Measurements from ENCODE around the gene DAPK3. TPM values are rescaled to one million over a fixed set of nuclear protein-coding genes. Genes with fewer than 3 reads are reported as not detected.
"Not testable (repeated sequence)": the region's sequence is repeated elsewhere in the genome, so short reads cannot be mapped to it uniquely, and the experiment has no call there.

Gene DAPK3
- total RNA-seq: 67.5 TPM
- long read RNA-seq, transcript DAPK3-202 (9 exons, 2,257 nt): major isoform, 7 of 80 reads
- long read RNA-seq, partial matches to known transcripts: 4 of 80 reads
- long read RNA-seq, other reads (novel, unspliced or antisense): 67 of 80 reads

DNA sequence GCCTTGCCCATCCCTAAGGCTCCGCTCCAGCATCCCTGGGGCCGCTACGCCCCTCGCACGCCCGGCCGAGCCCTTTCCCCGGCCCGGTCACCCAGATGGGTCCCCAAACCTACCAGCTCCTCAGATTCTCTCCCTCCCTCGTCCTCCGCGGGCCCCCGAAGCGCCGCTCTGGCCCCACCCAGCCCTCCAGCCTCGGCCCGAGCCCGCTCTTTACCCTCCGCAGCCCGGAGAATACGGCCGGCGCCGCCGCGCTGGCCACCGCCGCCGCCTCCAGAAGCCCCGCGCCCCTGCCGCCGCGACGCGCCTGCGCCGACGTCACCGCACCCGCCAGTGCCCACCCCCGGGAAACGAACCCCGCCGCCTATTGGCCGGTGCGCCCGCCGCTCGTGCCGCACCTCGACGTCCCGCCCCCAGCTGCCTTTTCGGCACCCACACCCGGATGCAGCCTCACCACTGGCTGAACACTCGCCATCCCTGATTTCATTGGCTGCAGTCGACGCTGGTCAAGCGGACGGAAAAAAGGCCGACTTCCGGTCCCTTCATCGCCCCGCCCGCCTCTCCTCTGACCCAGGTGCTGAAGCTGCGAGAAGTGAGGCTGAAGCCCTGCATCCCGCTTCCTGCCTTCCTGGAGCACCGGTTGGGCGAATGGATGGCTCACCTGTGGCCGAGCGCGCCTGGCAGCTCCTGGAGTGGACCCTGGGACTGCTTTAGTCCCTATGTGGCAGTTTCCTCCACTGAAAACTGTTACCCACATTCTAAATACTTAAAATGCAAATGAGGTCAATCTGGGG is at the start of gene DAPK3:
TSS of gene DAPK3 (minus strand) at position 292 of the 791 bp plus-strand sequence. CDS start 1,364 bp downstream, outside the sequence.
- intact Hi-C loops (cut with DNase I): loop anchor here (2.0 kb wide), 1 partner anchor 14 kb away; the partner anchor contains the start of gene EEF2
- ATAC-seq (peak; percentile 88), DNase-seq (ENCODE audit: missing footprints) (peak; percentile 97)

DNA sequence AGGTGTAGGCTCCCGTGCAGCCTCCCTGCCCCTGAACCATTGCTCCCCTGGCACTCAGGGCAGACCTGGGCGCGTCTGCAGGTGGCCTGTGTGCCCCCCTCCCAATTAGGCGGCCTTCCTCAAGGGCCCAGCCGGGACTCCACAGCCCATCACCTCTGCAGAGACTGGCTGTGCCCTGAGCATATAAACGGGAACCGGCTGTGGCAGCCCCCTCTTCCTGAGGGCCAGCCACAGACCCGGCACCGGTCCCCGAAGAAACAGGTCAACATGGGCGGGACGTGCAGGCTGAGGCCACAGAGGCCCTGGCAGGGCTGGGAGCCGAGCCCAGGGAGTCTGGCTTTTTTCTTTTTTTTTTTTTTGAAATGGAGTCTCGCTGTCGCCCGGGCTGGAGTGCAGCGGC is 48.7 kb upstream of the DAPK3 start:
- no peak for DNase-seq (ENCODE audit: missing footprints)
- intact Hi-C loops (cut with DNase I): no loop called here
- ATAC-seq: no peak

DNA sequence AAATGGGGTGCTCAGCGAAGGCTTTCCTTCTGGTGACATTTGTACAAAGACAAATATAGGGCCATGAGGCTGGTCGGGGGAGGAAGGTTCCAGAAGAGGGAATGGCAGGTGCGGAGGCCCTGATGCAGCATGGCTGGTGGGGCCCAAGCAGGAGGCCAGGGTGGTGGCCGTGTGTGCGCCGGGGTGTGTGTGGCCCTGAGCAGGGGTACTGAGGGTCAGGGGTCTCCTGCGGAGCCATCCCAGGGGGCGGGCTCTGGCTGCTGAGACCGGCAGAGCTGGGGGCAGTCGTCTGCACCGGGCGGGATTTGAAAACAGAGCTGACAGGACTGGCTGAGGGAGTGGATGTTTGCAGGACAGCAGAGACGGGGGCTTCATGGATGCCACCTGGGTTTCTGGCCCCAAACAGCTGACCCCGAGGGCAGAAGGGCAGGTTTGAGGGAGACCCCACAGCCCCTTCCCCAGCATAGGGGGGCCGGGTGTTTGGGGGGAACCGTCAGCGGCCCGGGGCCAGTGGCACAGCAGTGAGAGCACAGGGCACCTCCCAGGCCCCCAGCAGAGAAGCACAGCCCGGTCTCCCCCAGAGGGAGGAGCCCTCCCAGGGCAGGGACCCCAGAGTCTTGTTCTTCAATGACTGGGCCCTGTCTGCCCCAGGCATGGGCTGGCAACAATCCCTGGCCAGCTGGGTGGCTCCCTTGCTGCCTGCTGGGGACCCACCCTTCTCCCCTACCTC is 48.0 kb upstream of the DAPK3 start:
- ATAC-seq (no peak), DNase-seq (ENCODE audit: missing footprints) (no peak)
- intact Hi-C loops (cut with DNase I): no loop called here

DNA sequence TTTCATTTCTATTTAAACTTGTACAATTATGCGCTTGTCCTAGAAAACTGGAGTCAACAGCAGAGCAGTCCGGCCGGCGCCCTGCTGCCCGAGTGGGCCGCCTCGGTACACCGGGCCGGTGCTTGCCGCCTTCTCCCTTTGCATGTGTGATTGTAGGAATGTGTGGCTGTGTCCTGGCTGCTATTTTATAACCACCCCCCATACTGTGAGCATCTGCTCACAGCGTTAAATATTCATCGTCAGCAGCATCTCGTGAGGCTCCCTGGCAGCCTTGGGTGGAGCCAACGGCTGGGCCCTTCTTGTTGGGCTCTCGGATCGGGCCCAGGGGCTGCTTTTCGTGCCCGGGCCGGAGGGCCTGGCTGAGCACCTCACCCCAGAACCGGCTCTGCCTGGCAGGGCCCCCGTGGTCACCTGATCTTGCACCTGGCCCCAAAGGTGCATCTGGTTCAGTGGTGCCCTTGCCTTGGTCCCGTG is 47.3 kb upstream of the DAPK3 start:
- DNase-seq (ENCODE audit: missing footprints) (no peak), ATAC-seq (no peak)
- intact Hi-C loops (cut with DNase I): no loop called here

DNA sequence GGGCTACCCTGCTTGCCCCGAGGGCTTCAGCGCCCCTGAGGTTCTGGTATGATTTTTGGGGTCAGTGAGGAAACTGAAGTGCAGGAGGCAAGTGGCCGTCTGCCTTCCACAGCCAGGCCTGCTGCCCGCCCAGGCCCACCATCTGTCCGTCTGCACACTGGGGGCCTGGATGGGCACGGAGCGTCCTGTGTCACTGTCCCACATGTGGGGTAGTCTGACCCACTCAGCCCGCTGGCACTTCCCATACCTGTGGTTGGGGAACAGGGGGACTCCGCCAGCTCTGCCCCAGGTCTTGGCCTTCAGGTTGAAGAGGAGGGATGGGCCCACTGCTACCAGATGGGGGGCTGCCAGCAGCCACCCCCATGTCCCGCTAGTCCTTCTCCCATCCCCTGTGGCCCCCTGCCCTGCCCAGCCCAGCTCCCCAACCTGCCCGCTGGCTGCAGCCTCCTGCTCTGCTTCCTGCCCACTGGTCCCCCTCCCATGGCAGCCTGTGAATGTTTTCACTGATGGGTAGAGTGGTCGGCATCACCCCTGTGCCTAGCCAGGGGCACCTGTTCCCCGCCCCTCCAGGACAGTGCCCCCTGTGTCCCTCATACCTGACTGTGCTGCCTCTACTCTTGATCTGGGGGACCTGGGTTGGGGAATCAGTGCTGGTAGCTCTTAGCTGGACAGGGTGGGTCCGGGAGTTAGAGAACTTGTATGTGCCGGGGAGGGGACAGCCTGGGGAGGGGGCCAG is 46.2 kb upstream of the DAPK3 start:
- no peak for DNase-seq (ENCODE audit: missing footprints)
- intact Hi-C loops (cut with DNase I): no loop called here
- ATAC-seq: no peak

DNA sequence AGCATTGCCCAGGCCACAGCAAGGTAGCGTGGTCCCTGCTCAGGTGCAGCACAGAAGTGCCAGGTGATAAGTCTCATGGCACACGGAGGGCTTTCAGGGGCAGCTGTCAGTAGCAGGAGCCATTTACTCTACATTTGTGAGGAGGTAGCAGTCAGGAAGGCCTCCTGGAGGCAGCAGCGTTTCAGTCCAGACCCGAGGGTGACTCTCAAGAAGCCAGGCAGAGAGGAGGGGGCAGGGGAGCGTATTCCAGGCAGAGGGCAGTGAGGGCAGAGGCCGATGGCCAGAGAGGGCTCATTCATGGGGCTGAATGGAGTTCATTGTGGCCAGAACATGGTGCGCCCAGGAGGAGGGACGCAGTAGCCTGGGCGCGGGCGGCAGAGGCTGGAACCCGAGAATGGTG is 45.6 kb upstream of the DAPK3 start:
- ATAC-seq (no peak), DNase-seq (ENCODE audit: missing footprints) (no peak)
- intact Hi-C loops (cut with DNase I): no loop called here

DNA sequence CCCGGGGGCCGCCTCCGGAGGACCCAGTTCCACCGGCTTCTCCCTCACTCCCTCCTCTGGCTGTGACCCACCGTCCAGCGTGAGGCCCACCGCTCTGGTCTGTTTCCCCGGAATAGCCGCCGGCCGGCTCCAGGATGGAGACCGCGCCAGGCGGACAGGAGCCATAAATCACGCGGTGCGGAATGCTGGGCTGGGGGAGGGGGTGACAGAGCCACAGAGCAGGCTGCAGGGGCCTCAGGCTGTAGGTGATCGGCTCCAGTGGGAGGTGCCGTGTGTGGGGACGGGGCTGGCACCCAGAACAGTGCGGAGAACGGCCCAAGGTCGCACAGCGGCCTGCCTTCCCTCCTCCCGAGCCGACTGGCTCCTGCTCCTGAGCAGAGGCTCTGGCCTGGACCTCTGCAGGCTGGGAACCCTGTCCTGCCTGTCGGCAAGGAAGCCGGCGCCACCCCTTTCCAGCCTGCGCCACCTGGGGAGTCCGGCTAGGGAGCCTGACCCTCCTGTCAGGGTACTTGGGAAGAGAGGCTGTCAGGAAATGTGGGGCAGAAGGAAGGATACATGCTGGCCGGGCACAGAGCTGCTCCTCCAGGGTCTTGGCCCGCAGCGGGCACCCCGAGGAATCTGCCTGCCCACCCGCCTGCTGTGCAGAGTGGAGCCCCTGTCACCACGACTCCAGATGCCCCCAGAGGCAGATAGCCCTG is 45.0 kb upstream of the DAPK3 start:
- intact Hi-C loops (cut with DNase I): no loop called here
- ATAC-seq (peak; percentile 44), DNase-seq (ENCODE audit: missing footprints) (no peak)

DNA sequence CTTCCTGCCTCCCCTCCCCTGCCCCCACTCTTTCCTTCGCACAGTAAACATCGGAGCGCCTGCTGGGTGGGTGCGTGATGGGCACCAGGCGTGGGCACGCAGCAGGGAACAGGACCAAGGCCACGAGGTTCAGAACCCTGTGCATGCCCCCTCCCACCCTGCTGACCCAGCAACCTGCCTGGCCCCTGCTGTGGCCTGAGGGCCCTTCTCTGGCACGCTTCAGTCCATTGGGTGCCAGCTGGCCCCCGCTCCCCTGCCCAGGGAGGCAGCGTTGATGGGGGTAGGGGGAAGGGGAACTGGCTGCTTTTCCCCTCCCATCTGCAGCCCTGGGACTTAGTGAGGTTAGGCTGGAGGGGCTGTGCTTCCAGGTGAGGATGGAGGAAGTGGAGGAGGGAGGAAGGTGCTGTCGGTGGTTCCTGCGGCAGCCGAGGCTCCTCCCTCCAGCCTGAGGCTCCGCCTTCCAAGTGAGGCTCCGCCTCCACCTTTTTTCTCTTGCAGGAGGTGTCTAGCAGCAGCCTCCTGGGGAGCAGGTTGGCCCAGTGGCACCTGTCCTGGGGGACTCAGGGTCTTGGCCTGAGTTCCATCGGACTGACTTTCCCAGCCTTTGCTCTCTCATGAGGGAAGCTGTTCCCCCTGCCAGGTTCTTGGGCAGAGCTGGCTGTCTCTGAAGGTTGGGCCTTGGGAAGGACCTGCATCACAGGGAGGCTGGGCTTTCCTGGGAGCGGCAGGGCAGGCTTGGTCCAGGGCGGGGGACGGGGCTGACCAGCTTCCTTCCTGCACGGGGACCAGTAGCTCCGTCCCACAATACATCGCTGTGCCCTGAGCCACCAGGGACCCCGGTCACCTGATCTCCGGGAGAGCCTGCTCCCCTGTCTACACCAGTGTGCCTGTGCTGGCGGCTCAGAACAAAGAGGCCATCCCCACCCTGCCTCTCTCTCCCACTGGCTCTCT is 43.9 kb upstream of the DAPK3 start:
- intact Hi-C loops (cut with DNase I): loop anchor here (5.0 kb wide), 1 partner anchor 47 kb away; no protein-coding TSS in a partner anchor
- peak; percentile 28 for ATAC-seq

DNA sequence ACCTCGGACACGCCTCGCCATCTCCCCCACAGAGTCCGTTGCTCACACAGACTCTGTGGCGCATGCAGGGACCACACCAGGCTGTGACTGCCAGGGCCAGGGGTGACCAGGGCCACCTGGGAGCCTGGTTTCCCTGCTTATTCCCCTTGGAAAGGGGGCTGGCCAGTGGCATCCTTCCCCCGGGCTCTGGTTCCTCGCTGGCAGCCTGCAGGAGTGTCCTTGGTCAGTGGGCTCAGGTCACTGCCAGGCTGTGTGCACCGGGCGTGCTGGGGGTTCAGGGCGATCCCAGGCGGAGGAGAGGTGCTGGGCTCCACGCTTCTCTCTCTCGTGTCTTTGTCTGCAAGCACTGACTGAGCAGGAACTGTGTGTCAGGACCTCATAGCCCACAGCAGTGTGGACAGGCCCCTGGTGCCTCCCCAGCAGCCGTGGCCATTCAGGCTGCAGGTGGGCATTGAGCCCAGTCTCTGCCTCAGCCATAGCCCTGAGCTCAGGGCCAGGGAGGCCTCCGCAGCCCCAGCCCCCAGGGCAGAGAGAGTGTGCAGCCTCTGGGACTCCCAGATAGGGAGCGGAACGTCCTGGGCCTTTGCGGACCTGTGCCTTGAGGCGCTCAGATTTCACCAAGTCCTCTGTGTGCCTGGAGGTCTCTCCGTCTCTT is 43.1 kb upstream of the DAPK3 start:
- DNase-seq (ENCODE audit: missing footprints) (no peak), ATAC-seq (peak; percentile 29)
- intact Hi-C loops (cut with DNase I): loop anchor here (5.0 kb wide), 1 partner anchor 48 kb away; no protein-coding TSS in a partner anchor

More for the DNA sequence above, 43.9 kb upstream of the DAPK3 start:
- DNase-seq (ENCODE audit: missing footprints): no peak

DNA sequence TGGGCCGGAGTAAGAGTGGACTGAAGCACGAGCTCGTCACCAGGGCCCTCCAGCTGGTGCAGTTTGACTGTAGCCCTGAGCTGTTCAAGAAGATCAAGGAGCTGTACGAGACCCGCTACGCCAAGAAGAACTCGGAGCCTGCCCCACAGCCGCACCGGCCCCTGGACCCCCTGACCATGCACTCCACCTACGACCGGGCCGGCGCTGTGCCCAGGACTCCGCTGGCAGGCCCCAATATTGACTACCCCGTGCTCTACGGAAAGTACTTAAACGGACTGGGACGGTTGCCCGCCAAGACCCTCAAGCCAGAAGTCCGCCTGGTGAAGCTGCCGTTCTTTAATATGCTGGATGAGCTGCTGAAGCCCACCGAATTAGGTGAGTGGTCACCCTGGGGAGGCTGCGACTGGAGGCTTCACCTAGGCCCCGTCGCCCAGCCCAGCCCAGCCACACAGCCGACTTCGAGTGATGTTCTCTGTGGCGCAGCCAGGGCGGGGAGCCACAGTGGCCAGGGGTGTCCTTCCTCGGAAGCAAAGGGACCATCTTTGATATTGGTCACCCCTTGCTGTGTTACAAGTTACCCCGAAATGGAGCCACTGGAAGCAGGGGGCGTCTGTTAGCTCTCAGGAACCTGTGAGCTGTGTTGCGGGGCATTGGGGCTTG is 42.2 kb upstream of the DAPK3 start:
- DNase-seq (ENCODE audit: missing footprints): no peak
- no peak for ATAC-seq
- intact Hi-C loops (cut with DNase I): loop anchor here (5.0 kb wide), 1 partner anchor 49 kb away; no protein-coding TSS in a partner anchor

DNA sequence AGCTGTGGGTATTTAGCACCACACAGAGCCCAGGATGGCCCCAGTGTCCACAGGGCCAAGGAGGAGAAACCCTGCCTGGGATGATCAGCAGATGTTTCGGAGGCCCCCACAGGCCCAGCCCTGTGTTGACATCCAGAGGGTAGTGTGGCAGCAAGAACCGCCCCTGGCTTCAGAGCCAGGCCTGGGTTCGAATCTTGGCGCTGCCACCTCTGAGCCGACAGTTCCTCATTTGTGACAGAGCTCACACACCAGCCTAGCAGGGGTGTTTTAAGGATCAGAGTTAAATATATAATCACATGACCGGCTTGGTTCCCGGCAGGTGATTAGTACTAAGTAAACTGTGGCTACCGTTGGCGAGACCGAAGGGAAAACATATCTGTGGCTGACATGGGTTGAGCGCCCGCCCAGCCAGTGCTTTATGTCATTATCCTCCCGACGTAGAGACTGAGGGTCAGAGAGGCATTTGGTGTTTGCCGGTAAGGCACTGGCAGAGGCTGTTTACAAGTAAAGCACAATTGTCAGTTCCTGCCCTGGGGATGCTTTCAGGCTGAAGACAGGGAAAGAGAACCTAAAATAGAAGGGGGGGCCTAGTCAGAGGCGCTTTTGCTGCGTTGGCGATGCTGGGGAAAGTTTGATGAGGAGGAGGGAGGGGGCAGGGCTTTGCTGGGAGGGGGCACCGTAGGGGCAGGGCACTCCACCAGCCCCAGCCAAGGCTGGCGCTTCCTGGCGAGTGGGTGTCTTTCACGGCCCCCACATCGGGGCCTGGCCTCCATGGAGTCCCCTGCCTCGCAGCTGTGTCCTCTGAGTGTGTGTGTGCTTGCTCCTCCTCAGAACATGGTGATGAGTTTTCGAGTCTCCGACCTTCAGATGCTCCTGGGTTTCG is 41.4 kb upstream of the DAPK3 start:
- ATAC-seq: no peak
- intact Hi-C loops (cut with DNase I): loop anchor here (5.0 kb wide), 1 partner anchor 50 kb away; no protein-coding TSS in a partner anchor
- no peak for DNase-seq (ENCODE audit: missing footprints)

DNA sequence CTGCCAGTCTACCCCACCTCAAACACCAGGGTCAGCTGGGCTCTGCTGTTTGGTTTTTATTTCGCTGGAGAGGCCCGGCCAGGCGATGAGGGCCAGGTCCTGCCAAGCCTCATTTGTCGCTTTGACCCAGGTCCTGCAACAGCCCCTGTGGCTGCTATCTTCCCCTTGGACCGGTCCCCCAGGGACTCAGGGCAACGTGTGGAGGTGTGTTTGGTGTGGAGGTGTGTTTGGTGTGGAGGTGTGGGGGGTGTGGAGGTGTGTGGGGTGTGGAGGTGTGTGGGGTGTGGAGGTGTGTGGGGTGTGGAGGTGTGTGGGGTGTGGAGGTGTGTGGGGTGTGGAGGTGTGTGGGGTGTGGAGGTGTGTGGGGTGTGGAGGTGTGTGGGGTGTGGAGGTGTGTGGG is 40.5 kb upstream of the DAPK3 start:
- intact Hi-C loops (cut with DNase I): loop anchor here (5.0 kb wide), 1 partner anchor 51 kb away; no protein-coding TSS in a partner anchor
- not testable (repeated sequence) for ATAC-seq; DNase-seq (ENCODE audit: missing footprints)

DNA sequence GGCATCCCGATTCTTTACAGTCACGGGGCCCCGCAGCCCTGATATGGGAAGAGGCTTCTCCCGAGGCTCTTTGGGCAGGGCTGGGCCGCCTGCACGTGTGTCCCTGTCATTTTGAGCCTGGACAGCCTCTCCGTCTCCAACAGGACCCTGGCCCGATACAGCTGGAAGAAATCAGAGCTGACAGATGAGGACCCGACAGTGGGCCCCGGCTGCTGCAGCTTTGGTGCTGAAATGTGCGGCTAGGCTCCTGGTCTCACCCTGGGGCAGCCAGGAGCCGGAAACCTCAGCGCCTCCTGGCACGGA is 39.9 kb upstream of the DAPK3 start:
- intact Hi-C loops (cut with DNase I): loop anchor here (5.0 kb wide), 1 partner anchor 52 kb away; no protein-coding TSS in a partner anchor
- no peak for ATAC-seq
- peak; percentile 55 for DNase-seq (ENCODE audit: missing footprints)

DNA sequence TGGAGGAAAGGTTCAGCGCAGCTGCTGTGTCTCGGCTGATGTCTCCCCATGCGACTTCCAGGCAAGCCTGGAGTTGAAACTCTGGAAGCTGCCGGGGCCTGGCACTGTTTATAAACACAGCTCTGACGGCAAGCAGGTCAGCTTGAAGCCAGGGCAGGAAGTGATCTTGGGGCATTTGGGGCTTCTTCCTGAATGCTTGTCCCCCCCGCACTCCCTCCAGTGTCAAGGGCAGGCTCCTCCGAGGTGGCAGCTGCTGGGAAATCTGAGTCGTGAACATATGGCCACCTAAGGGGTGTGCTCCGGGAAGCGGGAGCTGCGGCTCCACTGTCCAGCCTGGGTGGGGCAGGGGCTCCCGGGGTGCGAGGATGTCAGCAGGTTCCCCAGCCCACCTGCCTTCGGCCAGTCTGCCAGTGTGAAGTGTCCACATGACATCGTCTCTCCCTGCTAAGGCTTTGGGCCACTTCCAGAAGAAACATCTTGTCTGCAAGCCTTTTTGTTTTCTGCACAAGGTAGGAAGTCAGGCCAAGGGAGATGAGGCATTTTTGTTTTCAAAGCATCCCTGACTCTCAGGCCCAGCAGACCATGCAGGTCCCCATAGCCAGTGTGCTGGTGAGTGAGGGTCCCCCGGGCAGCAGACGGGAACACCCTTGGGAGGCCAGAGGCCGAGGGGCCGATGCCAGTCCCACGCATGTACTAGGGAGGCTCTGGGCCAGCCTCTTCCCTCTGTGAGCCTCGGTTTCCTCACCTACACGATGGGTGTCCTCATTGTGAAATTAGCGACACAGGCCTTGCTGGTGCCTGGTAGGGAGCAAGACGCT is 39.3 kb upstream of the DAPK3 start:
- intact Hi-C loops (cut with DNase I): loop anchor here (5.0 kb wide), 1 partner anchor 52 kb away; no protein-coding TSS in a partner anchor
- ATAC-seq: no peak
- DNase-seq (ENCODE audit: missing footprints): peak; percentile 41
